Measurements from ENCODE around the gene WNT3A.

DNA sequence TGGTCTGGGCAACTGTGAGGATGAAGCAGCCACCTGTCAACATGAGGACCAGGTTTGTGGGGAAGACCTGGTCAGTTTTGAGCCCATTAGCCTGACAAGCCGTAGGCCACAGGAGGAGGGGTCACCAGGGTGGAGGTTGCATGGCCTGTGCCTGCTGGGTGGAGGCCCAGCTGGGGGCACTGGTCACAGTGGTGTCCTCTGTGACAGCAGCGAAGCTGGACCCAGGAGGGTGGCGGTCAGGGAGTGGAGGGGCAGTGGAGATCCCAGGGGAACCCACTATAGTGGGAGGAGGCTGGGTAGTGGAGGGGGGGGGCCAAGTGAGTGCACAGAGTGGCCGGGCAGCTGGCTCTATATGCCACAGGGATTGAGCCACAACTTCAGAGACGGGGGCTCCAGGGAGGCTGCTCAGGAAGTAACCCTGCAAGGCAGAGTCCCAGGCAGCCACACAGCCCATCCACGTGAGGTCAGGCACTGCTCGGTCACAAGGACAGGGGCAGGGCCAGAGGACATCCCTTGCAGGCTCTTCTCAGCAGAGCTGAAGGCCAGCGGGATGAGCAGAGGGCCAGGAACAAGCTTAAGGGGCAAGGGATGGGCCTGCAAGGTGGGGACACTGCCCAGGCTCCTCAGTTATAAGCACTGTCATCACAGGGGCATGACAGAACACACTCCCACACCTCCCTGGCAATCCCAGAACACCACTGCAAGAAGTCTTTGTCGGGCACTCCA lies 98.6 kb downstream of the WNT3A start:
- TF ChIP-seq CTCF (conservative IDR thresholded peaks at IDR 0.05 in 1 of 2, IDR thresholded peaks at IDR 0.05 in 1 of 2; ENCODE audit: extremely low read depth in 1 of 2, insufficient read depth in 1 of 2, low read depth in 1 of 2, low read length in 2 of 2) (no peak), EZH2 (IDR thresholded peaks at IDR 0.05; ENCODE audit: borderline replicate concordance, low read length) (no peak)
